Left ventricle myocardium inferior (tissue), 1 donor: ENCODE results near the gene ROBO2. TPM values are rescaled to one million over a fixed set of nuclear protein-coding genes. Genes with fewer than 3 reads are reported as not detected.

Source experiments
- DNase-seq: peaks from one replicate; pipeline ENCODE4 v3.0.0-alpha.2; 2020
- H3K27ac ChIP-seq: fragments of 200-600 bp; replicated peaks from 2 replicates; pipeline ENCODE4 v1.8.0; 2021
- H3K27me3 ChIP-seq: fragments of 200-600 bp; 2 replicates; pipeline ENCODE4 v1.8.0; 2021; ENCODE audit warnings: low read depth
- H3K36me3 ChIP-seq: fragments of 200-600 bp; 2 replicates; pipeline ENCODE4 v1.8.0; 2021
- H3K4me1 ChIP-seq: fragments of 200-600 bp; 2 replicates; pipeline ENCODE4 v1.8.0; 2021
- H3K4me3 ChIP-seq: fragments of 200-600 bp; 2 replicates; pipeline ENCODE4 v1.8.0; 2021; ENCODE audit warnings: mild to moderate bottlenecking, moderate library complexity
- H3K9me3 ChIP-seq: fragments of 200-600 bp; replicated peaks from 2 replicates; pipeline ENCODE4 v1.8.0; 2021
- intact Hi-C: fragments of 100-400 bp; cut with micrococcal nuclease; formaldehyde crosslinking; loops from one replicate; pipeline ENCODE4 v1.11.0; 2022
- total RNA-seq: library from RNA; stranded (reverse); fragmentation: NEBNext Ultra II Directional; extraction: Animal tissue kit (Norgen Biotek cat#: 25700); gene quantifications from one replicate; pipeline ENCODE4 v1.2.1, GENCODE V29; 2021
- TF ChIP-seq, protein P1 (sequence below): fragments of 200-600 bp; IDR thresholded peaks from 2 replicates; pipeline ENCODE4 v1.8.0; 2021; ENCODE audit warnings: antibody characterized with exemption, mild to moderate bottlenecking, borderline replicate concordance
- donor health status: DM: no; HTN: yes; CAD: no; lungs with severe emphysema.

The ROBO2 gene
- total RNA-seq, 1 donor from 2014 or later: 0.19 TPM

DNA sequence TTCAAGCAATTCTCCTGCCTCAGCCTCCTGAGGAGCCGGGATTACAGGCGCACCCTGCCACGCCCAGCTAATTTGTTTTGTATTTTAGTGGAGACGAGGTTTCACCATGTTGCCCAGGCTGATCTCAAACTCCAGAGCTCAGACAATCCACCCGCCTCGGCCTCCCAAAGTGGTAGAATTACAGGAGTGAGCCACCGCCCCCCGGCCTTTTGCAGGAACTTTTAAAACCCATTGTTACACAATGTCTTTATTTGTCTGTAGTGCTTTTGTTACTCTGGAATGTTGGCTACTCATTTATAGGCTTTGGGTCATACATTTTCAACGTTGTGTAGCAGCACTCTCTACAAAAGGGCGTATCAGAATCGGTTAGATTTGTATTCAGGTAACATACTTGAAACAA is 499.1 kb downstream of the ROBO2 start:
- Histone ChIP-seq H3K27me3 (no peaks in the 10 kb centered on the region), H3K9me3 (peaks cover 6% of the 10 kb centered on the region), H3K4me1 (no peaks in the 10 kb centered on the region), H3K4me3 (no peak overlapping the region), H3K27ac (no peak overlapping the region), H3K36me3 (no peaks in the 10 kb centered on the region)
- intact Hi-C loops: no loop called here
- TF ChIP-seq, protein P1, sequence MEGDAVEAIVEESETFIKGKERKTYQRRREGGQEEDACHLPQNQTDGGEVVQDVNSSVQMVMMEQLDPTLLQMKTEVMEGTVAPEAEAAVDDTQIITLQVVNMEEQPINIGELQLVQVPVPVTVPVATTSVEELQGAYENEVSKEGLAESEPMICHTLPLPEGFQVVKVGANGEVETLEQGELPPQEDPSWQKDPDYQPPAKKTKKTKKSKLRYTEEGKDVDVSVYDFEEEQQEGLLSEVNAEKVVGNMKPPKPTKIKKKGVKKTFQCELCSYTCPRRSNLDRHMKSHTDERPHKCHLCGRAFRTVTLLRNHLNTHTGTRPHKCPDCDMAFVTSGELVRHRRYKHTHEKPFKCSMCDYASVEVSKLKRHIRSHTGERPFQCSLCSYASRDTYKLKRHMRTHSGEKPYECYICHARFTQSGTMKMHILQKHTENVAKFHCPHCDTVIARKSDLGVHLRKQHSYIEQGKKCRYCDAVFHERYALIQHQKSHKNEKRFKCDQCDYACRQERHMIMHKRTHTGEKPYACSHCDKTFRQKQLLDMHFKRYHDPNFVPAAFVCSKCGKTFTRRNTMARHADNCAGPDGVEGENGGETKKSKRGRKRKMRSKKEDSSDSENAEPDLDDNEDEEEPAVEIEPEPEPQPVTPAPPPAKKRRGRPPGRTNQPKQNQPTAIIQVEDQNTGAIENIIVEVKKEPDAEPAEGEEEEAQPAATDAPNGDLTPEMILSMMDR: no peak
- DNase-seq: no peak

DNA sequence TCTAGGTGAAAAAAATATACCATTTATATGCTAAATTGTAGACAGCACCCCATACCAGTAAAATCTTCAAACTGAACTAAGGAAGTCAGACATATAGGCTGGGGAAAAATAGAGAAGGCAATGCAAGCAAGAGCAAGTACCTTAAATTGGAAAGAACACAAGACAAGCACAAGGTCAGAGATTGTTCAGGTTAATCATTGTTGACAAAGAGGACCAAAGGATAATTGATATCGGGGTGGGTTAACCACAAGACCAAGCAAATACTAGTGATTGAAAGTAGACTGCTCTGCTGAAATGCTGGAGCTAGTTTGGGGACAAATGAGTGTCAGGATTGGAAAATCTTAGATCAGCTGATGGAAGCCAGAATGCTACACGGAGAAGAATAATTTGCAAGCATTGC is 499.8 kb downstream of the ROBO2 start:
- no peaks in the 10 kb centered on the region for H3K27me3 ChIP-seq
- no peaks in the 10 kb centered on the region for H3K36me3 ChIP-seq
- no peaks in the 10 kb centered on the region for H3K4me1 ChIP-seq
- TF ChIP-seq, protein P1: no peak
- DNase-seq: no peak
- H3K27ac ChIP-seq: no peak overlapping the region
- H3K4me3 ChIP-seq: no peak overlapping the region
- intact Hi-C loops: no loop called here
- H3K9me3 ChIP-seq: no peaks in the 10 kb centered on the region

DNA sequence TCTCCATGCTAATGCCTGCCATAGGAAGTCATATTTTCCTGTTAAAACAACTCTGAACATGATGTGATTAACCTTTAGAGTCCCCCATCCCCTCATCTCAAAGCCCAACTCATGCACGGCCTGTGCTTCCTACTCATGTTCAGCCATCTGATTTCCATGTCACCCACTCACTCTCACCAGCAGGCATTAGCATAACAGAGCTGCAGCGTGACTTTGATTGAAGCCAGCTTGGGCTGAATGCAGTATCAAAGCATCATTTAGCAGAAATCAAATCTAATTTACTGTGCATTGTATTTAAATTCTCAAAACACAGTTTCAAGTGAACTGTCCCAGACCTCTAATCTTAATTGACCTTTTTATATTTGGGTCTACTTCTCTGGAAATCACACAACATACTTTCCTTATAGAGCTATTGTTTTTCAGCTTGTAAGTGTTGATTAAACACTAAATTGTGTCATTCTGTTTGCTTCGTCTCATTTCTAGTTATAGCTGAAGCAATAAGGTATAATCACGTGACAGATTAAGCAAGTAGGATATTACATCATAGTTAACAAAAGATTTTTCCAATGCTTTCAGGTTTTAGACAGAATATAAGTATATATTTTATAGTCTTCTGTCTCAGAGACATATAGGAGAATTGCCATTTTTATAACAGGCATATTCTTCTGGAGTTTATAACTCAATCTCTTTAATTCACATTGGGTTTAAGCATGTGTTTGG is 501.5 kb downstream of the ROBO2 start:
- Histone ChIP-seq H3K36me3 (no peaks in the 10 kb centered on the region), H3K9me3 (no peaks in the 10 kb centered on the region), H3K27ac (no peak overlapping the region), H3K27me3 (no peaks in the 10 kb centered on the region), H3K4me3 (no peak overlapping the region), H3K4me1 (no peaks in the 10 kb centered on the region)
- no peak for DNase-seq
- TF ChIP-seq, protein P1: no peak
- intact Hi-C loops: no loop called here

DNA sequence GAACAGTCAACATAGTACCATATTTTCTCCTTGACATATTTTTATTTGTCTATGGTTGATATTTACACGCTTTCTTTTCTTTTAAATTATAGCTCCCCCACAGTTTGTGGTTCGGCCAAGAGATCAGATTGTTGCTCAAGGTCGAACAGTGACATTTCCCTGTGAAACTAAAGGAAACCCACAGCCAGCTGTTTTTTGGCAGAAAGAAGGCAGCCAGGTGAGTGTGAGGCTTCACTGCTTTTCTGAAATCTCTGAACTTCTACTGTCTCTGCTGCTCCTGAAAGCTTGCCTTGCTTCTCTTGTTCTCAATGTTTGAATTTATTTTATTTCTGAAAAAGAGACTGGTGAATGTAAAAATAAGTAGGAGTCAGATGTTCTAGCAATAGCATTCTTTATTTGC is 506.3 kb downstream of the ROBO2 start:
- no peaks in the 10 kb centered on the region for H3K36me3 ChIP-seq
- H3K27ac ChIP-seq: no peak overlapping the region
- TF ChIP-seq, protein P1: no peak
- H3K4me1 ChIP-seq: no peaks in the 10 kb centered on the region
- intact Hi-C loops: no loop called here
- H3K27me3 ChIP-seq: no peaks in the 10 kb centered on the region
- no peak for DNase-seq
- no peaks in the 10 kb centered on the region for H3K9me3 ChIP-seq
- no peak overlapping the region for H3K4me3 ChIP-seq

DNA sequence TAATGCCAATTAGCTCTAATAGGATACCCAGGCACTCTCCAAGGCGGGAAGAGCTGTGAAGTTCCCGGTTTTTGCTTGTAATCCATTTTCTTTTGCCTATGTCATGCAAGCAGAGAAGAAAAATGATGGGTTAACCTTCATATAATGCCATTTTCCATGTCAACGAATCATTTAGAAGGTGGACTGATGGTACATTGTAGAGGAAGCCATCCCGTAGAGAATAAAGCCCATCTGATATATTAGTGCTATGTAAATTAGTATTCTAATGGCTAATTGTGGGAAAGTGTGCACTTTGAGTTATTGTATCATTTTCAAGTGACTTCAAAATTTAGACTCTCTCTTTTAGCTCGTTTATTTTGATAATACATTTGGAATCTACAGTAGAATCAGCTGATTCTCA is 509.1 kb downstream of the ROBO2 start:
- intact Hi-C loops: no loop called here
- no peaks in the 10 kb centered on the region for H3K4me1 ChIP-seq
- no peaks in the 10 kb centered on the region for H3K9me3 ChIP-seq
- no peak for DNase-seq
- H3K4me3 ChIP-seq: no peak overlapping the region
- H3K27me3 ChIP-seq: no peaks in the 10 kb centered on the region
- no peaks in the 10 kb centered on the region for H3K36me3 ChIP-seq
- no peak overlapping the region for H3K27ac ChIP-seq
- TF ChIP-seq, protein P1: no peak
